ENCODE measurements around the gene WDFY4. TPM values are rescaled to one million over a fixed set of nuclear protein-coding genes. Genes with fewer than 3 reads are reported as not detected.

The WDFY4 gene
- total RNA-seq, 1 donor: 28.9 TPM

DNA sequence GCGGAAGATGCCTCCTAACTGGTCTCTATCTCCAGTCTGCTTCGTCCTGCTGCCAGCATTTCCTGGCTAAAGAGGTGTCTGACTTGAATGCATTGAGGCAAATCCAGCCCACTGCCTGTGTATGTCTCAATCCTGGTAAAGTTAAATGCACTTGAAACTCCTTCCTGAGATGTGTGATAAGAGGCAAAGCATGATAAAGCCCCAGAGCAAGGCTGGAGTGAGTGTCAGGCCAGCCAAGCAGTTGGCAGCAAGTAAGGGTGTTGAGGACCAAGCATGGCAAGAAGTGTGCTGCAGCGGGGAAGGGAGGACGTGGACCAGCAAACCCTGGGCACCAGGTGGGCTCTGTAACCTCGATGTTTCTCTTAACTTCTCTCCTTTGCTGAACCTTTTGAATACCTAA, 225.9 kb downstream of the WDFY4 start:
- Histone ChIP-seq H3K4me3 (ENCODE audit: low read length) (no peak overlapping the region), H3K4me1 (ENCODE audit: insufficient read depth, low read length) (no peaks in the 10 kb centered on the region), H3K27me3 (ENCODE audit: insufficient read depth, low read length) (no peaks in the 10 kb centered on the region), H3K9me3 (ENCODE audit: low read depth, low read length) (no peaks in the 10 kb centered on the region)

DNA sequence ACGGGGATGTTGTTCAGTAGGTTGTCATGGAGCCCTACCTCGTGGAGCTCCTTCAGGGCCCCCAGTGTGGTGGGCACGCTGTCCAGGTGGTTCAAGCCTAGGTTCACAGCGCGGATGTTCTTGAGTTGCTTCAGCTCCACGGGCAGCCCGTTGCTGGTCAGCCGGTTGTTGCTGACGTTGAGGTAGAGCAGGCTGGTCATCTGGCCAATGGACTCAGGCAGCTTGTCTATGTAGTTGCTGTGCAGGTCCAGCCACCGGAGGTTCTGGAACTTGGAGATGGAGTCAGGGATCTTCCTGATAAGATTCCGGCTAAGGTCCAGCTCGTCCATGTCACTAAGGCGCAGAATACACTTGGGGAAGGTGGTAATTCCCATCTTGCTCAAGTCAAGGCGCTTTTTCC, 229.0 kb downstream of the WDFY4 start:
- Histone ChIP-seq H3K4me3 (ENCODE audit: low read length) (no peak overlapping the region), H3K9me3 (ENCODE audit: low read depth, low read length) (no peaks in the 10 kb centered on the region), H3K27me3 (ENCODE audit: insufficient read depth, low read length) (no peaks in the 10 kb centered on the region), H3K4me1 (ENCODE audit: insufficient read depth, low read length) (no peaks in the 10 kb centered on the region)

DNA sequence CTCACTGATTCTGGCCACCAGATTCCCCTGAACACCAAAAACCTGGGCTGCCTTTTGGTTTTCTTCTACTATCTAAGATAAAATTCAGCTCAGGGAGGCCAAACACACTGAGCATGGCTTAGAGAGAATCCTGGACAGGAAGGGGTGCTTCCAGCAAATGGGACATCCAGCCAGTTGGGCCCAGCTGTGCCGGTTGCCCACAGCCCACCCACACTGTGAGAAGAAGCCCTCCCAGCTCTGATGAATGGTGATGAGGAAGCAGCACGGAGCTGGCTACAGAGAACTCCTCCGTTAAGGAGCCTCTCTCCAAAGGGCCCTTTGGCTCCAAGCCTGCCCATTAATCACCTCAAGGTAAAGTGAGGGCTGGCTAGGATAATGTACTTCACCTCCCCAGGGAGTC, 239.1 kb downstream of the WDFY4 start:
- no peaks in the 10 kb centered on the region for H3K27me3 ChIP-seq (ENCODE audit: insufficient read depth, low read length)
- H3K4me1 ChIP-seq (ENCODE audit: insufficient read depth, low read length): no peaks in the 10 kb centered on the region
- H3K9me3 ChIP-seq (ENCODE audit: low read depth, low read length): no peaks in the 10 kb centered on the region
- H3K4me3 ChIP-seq (ENCODE audit: low read length): no peak overlapping the region

DNA sequence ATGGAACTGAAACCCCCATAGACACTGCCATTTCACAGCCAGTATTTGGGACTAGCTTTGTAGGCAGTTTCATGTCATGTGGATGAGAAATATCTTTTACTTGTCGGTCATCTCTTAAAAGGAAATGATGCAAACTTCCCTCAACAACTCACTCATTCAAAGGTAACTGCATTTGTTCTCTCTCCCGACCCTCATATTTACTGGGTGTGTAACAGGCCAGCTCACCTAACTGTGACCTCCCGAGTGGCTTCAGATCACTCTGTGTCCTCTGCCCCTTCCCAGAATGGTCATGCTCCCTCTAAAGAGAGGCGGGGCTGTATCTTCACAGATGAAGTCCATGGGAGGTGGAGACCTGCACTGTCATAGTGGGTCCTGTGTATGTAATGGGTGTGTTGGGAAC, 240.3 kb downstream of the WDFY4 start:
- no peaks in the 10 kb centered on the region for H3K27me3 ChIP-seq (ENCODE audit: insufficient read depth, low read length)
- H3K4me3 ChIP-seq (ENCODE audit: low read length): no peak overlapping the region
- no peaks in the 10 kb centered on the region for H3K4me1 ChIP-seq (ENCODE audit: insufficient read depth, low read length)
- no peaks in the 10 kb centered on the region for H3K9me3 ChIP-seq (ENCODE audit: low read depth, low read length)

DNA sequence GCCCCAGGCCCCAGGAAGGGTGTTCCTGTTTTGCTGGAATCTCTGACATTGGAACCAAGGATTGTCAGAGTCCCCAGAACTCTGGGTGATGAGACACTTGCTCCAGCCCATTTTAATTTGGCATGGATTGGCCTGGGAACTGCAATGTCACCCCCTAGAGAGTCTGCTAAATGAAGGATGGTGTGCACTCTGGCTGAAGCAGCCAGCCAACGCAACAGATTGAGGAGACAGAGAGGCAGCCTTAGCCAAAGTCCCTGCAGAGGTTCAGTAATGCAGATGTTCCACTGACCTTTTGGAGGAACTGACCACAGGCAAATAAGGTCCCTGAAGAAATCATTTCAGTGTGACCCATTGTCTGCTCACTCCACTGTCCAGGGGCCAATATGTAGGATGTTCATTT, 241.6 kb downstream of the WDFY4 start:
- H3K4me3 ChIP-seq (ENCODE audit: low read length): no peak overlapping the region
- no peaks in the 10 kb centered on the region for H3K27me3 ChIP-seq (ENCODE audit: insufficient read depth, low read length)
- no peaks in the 10 kb centered on the region for H3K4me1 ChIP-seq (ENCODE audit: insufficient read depth, low read length)
- H3K9me3 ChIP-seq (ENCODE audit: low read depth, low read length): no peaks in the 10 kb centered on the region

DNA sequence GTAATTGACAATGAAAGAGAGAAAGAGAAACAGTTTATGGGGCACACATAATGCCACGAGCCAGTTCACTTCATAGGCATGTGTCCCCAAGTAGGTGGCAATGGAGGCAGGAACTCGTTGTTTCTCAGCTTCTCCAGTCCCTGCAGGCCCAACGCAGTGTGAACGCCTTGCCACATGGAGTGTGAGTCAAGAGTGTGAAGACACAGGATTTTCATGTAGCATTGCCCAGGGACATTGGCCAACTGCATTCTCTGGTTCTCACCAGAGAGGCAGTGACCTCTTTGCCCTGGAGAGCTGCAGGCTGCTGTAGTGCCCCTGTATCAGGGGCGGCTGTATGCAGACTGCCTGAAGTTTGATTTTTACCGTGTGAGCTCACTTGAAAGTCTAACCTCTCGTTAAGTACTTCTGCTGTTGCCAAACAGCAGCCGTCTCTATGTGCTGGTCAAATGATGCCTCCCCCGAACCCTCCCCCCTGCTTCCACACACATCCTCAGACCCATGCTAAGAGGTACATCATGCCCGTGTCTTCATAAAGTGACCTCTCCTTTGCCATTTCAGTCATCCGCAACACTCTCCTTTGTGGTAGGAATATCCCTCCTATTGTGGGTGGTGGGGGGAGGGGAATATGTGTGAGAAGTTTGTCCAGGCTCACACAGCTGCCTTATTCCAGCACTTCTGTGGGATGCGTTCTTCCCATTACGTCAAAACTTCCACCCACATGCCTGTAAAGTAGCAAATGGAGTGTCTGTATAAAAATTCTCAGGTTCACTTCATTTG, 242.3 kb downstream of the WDFY4 start:
- Histone ChIP-seq H3K4me1 (ENCODE audit: insufficient read depth, low read length) (no peaks in the 10 kb centered on the region), H3K4me3 (ENCODE audit: low read length) (no peak overlapping the region), H3K9me3 (ENCODE audit: low read depth, low read length) (no peaks in the 10 kb centered on the region)

DNA sequence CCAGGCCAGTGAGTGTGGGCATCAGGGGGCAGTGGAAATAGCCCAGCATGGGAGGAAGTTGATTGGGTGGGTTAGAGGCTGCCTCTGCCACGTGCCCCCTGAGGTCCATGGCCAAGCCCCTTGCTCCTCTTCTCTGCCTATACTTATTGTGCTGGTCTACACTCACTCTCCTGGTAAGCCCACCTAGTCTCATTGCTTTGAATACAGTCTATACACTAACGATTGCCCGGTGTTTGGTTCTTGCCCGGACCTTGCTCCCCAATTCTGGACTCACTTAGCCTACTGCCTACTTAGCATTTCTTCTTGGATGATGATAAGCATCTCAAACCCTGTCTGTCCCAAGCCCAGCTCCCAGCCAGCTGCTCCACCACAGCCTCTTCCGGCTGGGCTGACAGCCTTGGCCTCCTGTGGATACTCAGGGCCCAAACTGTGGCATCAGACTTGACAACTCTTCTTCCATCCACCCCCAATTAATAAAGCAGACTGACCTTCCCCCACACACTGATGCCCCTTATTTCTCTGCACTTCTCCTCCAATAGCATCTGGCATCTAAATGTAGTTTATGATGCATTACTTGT, 244.8 kb downstream of the WDFY4 start:
- Histone ChIP-seq H3K4me1 (ENCODE audit: insufficient read depth, low read length) (no peaks in the 10 kb centered on the region), H3K9me3 (ENCODE audit: low read depth, low read length) (no peaks in the 10 kb centered on the region), H3K27me3 (ENCODE audit: insufficient read depth, low read length) (no peaks in the 10 kb centered on the region), H3K4me3 (ENCODE audit: low read length) (no peak overlapping the region)

More for the DNA sequence above, 242.3 kb downstream of the WDFY4 start:
- H3K27me3 ChIP-seq (ENCODE audit: insufficient read depth, low read length): no peaks in the 10 kb centered on the region

DNA sequence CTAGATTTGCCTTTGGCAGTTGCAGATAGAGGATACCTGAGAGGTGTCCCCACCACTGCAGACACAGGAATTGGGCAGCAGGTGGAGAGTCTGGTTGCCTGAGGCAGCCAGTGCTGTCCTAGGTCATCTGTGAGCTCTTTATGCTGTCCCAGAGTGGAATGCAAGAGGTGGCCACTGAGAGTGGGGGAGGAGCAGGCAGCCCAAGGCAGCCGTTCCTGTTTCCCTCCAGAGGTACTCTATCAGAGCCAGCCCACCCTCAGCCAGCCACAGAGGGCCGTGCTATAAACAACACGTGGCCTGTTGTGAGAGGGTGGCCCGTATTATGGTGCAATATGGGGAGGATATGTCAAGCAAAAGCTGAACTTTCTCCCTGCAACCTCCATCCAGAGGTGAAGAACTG, 246.5 kb downstream of the WDFY4 start:
- no peaks in the 10 kb centered on the region for H3K27me3 ChIP-seq (ENCODE audit: insufficient read depth, low read length)
- H3K4me3 ChIP-seq (ENCODE audit: low read length): no peak overlapping the region
- H3K9me3 ChIP-seq (ENCODE audit: low read depth, low read length): no peaks in the 10 kb centered on the region
- H3K4me1 ChIP-seq (ENCODE audit: insufficient read depth, low read length): no peaks in the 10 kb centered on the region

DNA sequence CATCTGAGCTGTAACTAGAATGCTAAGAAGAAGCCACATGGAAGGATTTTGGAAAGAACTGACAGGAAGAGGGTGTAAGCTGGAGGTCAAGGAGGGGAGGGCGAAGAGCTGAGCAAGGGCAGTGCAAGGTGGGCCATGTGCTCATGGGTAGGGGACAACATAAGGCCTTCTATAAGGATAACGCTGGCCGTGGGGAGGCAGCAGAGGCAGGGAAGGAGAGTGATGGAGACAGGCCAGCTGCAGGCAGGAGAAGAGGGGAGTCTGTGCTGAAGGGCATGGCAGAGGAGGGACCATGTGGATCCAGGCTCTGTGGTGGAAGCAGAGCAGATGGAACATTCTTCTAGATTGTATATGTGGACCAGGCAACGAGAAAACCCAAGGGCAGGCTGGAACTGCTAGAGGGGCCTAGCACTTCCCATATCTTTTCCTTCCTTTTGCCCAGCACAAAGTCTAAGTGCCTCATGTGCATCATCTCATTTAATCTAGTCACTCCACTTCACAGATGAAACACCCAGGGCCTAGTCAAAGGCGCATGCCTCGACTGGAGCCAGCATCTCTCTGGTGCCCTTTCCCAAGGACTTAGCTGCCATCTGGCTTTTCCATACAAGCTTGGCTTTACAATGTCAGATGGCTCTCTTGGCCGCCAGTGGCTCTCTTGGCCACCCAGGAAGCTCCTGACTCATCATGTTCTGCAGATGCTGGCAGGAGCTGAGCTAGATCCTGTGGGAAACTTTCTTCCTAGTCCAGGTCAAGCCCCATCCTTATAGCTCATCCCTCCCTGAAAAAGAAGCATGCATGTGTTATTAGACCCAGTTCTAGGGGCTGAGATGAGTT, 248.4 kb downstream of the WDFY4 start:
- Histone ChIP-seq H3K9me3 (ENCODE audit: low read depth, low read length) (no peaks in the 10 kb centered on the region), H3K4me1 (ENCODE audit: insufficient read depth, low read length) (no peaks in the 10 kb centered on the region), H3K27me3 (ENCODE audit: insufficient read depth, low read length) (no peaks in the 10 kb centered on the region)

DNA sequence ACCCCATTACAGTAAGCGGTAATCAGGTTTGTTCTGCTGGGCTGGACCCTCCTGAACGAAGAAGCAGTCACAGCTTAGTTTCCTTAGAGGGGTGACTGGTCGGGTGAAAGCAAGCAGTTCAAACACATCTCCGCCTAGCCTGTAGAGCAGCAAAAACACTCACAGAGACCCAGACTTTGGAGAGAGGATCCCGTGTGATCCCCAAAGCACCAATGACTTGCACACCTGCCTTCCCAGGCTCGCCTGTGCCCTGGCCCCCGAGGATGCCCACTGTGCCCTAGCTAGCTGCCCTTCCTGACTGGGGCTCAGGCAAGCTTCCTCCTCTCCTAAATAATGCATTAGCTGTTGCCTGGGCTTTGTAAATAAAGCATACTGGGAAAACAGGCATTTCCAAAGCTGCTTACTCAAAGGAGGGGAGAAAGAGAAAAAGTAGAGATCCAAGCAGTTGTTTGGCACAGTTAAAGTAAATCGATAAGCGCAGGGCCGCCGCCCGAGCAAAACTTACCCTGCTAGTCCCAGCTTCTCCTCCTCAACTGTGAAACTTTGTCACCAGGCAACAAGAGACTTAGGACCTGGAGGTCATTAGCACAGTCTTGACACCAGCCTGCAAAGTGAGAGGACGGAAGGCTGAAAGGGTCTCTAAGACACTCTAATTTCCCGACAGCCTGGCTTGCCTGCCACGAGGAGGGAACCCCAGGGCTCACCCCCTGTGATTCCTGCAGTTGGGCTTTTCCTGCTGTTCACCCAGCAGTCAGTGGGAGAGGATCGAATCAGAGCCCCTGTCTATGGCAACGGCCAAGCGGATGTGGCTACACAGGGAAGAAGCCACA, 250.2 kb downstream of the WDFY4 start:
- no peak overlapping the region for H3K4me3 ChIP-seq (ENCODE audit: low read length)
- no peaks in the 10 kb centered on the region for H3K27me3 ChIP-seq (ENCODE audit: insufficient read depth, low read length)
- no peaks in the 10 kb centered on the region for H3K9me3 ChIP-seq (ENCODE audit: low read depth, low read length)
- no peaks in the 10 kb centered on the region for H3K4me1 ChIP-seq (ENCODE audit: insufficient read depth, low read length)

More for the DNA sequence above, 248.4 kb downstream of the WDFY4 start:
- no peak overlapping the region for H3K4me3 ChIP-seq (ENCODE audit: low read length)

DNA sequence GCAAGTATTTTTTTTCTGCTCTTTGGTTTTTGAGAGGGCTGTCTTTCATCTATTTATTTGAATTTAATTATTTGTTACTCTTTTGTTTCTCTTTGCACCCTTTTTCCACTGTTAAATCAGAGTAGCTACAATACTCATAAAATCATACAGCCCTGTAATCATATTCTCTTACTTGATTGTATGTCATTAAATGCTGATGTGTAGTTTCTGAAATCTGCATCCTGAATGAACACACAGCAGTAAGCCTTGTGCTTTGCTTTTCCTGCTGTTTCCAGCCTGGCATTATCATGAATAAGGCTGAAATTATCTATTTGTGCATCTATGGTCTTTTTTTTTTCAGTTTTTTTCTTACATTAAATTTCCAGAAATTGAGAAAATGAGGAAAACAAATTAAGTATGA, 250.9 kb downstream of the WDFY4 start:
- Histone ChIP-seq H3K27me3 (ENCODE audit: insufficient read depth, low read length) (no peaks in the 10 kb centered on the region), H3K4me1 (ENCODE audit: insufficient read depth, low read length) (no peaks in the 10 kb centered on the region), H3K9me3 (ENCODE audit: low read depth, low read length) (no peaks in the 10 kb centered on the region), H3K4me3 (ENCODE audit: low read length) (no peak overlapping the region)

DNA sequence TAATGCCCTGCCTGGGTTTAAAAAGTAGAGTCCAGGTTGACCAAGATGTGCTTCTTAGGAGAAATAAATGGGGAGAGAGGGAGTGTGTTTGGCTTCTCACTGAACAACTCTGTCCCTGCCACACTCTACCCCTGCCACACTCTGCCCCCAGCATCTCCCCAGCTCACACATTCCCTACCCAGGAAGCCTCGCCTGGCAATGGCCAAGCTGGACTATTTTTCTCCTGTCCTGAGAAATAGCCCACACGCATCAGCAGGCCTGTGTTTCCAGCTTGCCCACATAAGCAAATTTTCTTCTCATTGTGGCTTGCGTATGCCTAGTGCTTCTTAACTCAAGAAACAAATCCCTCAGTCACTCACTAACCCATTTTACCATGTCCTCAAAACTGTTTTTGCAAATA, 253.1 kb downstream of the WDFY4 start:
- Histone ChIP-seq H3K27me3 (ENCODE audit: insufficient read depth, low read length) (no peaks in the 10 kb centered on the region), H3K4me3 (ENCODE audit: low read length) (no peak overlapping the region), H3K4me1 (ENCODE audit: insufficient read depth, low read length) (no peaks in the 10 kb centered on the region), H3K9me3 (ENCODE audit: low read depth, low read length) (no peaks in the 10 kb centered on the region)

DNA sequence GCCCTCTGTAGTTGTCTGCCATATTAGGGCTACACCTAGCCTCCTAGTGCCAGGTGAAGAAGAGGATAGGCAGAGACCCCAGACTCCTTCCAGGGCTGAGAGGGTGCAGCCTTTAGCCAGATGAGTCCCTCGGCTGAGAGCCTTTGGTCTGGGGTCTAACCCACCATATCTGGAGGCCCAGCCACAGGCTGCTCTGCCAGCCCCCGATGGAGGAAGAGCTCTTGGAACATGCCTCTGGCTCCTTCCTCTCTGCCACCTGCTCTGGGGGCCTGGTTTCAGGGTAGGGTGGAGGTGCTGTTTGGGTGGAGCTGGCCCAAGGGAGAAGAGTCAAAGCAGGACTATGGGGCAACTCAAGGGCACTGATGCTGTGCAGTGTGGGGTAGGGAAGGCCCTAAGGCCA, 253.6 kb downstream of the WDFY4 start:
- Histone ChIP-seq H3K4me1 (ENCODE audit: insufficient read depth, low read length) (no peaks in the 10 kb centered on the region), H3K4me3 (ENCODE audit: low read length) (no peak overlapping the region), H3K27me3 (ENCODE audit: insufficient read depth, low read length) (no peaks in the 10 kb centered on the region), H3K9me3 (ENCODE audit: low read depth, low read length) (no peaks in the 10 kb centered on the region)

DNA sequence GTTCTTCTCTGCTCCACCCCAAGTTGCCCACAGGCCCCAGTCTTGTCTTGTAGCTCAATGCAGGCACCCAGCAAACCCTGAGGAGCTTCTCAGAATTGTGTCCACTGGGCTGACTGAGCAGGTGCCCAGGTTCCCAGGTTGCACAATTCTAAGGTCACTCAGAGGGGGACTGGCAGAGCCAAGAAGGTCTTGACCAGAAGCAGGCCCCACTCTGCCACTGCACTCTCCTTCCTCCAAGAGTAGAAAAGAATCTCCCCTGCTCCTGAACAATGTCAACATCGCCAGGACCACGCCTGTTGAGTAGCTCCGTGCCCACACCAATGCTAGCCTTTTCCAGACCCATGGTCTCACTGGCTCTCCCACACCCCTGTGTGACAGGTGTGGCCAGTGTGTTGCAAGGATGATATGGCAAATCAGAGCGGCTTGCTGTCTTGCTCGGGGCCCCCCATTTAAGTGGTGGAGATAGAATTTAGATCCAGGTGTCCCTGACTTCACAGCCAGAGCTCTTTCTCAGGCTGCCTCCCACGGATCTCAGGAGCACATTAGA, 254.4 kb downstream of the WDFY4 start:
- Histone ChIP-seq H3K27me3 (ENCODE audit: insufficient read depth, low read length) (no peaks in the 10 kb centered on the region), H3K4me3 (ENCODE audit: low read length) (no peak overlapping the region), H3K4me1 (ENCODE audit: insufficient read depth, low read length) (no peaks in the 10 kb centered on the region), H3K9me3 (ENCODE audit: low read depth, low read length) (no peaks in the 10 kb centered on the region)
